Loucy (cell line): Measurements from ENCODE around the gene TENM3.

Source experiments
- H2AFZ ChIP-seq: fragments of 200-600 bp; sonication (generic); 2 replicates; pipeline ENCODE4 v1.6.0; 2016; ENCODE audit warnings: antibody characterized with exemption, mild to moderate bottlenecking, low read length, moderate library complexity
- H3F3A ChIP-seq: fragments of 200-600 bp; 2 replicates; pipeline ENCODE4 v1.6.0; 2016; ENCODE audit warnings: antibody characterized with exemption, low read depth, mild to moderate bottlenecking
- H3K27me3 ChIP-seq: fragments of 200-600 bp; sonication (generic); 2 replicates; pipeline ENCODE4 v1.6.1; 2014; ENCODE audit warnings: low read length, mild to moderate bottlenecking; ENCODE audit not compliant: insufficient read depth, poor library complexity, severe bottlenecking
- H3K36me3 ChIP-seq: fragments of 200-600 bp; sonication (generic); 2 replicates; pipeline ENCODE4 v1.6.1; 2016; ENCODE audit warnings: low read length; ENCODE audit not compliant: insufficient read depth
- H3K4me1 ChIP-seq: fragments of 200-600 bp; sonication (generic); 2 replicates; pipeline ENCODE4 v1.5.1; 2014; ENCODE audit warnings: low read length, mild to moderate bottlenecking; ENCODE audit not compliant: insufficient read depth, poor library complexity, severe bottlenecking
- H3K4me2 ChIP-seq: fragments of 200-600 bp; sonication (generic); 2 replicates; pipeline ENCODE4 v1.6.0; 2014; ENCODE audit warnings: antibody characterized with exemption, low read length, low read depth, mild to moderate bottlenecking; ENCODE audit not compliant: poor library complexity, severe bottlenecking
- H3K4me3 ChIP-seq: fragments of 200-600 bp; sonication (generic); 2 replicates; pipeline ENCODE4 v1.5.1; 2014; ENCODE audit warnings: low read length, mild to moderate bottlenecking, mixed read lengths; ENCODE audit not compliant: poor library complexity, severe bottlenecking
- H3K79me2 ChIP-seq: fragments of 200-600 bp; sonication (generic); 2 replicates; pipeline ENCODE4 v1.6.1; 2014; ENCODE audit warnings: low read length; ENCODE audit not compliant: insufficient read depth
- H3K9ac ChIP-seq: fragments of 200-600 bp; sonication (generic); 2 replicates; pipeline ENCODE4 v1.6.0; 2014; ENCODE audit warnings: mild to moderate bottlenecking, low read depth, low read length, moderate library complexity; ENCODE audit not compliant: poor library complexity, severe bottlenecking
- H3K9me2 ChIP-seq: fragments of 200-600 bp; sonication (generic); replicated peaks from 2 replicates; pipeline ENCODE4 v1.6.1; 2016; ENCODE audit warnings: low read depth, low read length, mixed read lengths
- H3K9me3 ChIP-seq: fragments of 200-600 bp; sonication (generic); 2 replicates; pipeline ENCODE4 v1.6.1; 2014; ENCODE audit warnings: mild to moderate bottlenecking, antibody characterized with exemption, low read length, low read depth; ENCODE audit not compliant: insufficient read depth
- H4K20me1 ChIP-seq: fragments of 200-600 bp; sonication (generic); 2 replicates; pipeline ENCODE4 v1.6.0; 2014; ENCODE audit warnings: antibody characterized with exemption, low read length, mild to moderate bottlenecking; ENCODE audit not compliant: insufficient read depth, poor library complexity, severe bottlenecking
- CTCF ChIP-seq: fragments of 200-600 bp; sonication (generic); conservative IDR thresholded peaks from 2 replicates; pipeline ENCODE4 v1.5.1; 2014; ENCODE audit warnings: mild to moderate bottlenecking, antibody characterized with exemption, low read length
- EZH2phosphoT487 ChIP-seq: fragments of 200-600 bp; IDR thresholded peaks from 2 replicates; pipeline ENCODE4 v1.6.1; 2018; ENCODE audit warnings: antibody characterized with exemption, mild to moderate bottlenecking, moderate library complexity, borderline replicate concordance

TENM3 gene

DNA sequence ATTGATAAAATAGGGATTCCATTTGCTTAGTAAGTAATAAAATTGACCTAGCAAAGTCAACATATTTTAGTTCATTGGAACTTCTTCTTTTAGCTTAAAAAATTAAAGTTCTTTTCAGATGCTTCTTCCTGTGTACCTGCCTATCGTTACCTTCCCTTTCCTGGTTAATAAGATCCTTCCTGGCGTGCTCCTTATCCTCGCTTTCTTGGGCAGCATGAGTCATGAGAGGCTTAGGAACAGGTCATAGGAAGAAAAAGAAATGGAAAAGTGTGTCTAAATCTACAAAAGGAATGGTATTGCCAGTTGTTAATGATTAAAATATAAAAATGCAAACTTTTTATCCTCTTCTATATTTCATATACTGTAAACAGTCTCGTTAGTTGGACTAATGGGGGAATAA lies 503.7 kb downstream of the TENM3 start:
- H3F3A ChIP-seq, result no peaks in the 10 kb centered on the region
- no peak overlapping the region for H3K4me2 ChIP-seq
- no peak overlapping the region for H3K4me3 ChIP-seq
- H3K4me1 ChIP-seq, result no peaks in the 10 kb centered on the region
- H3K27me3 ChIP-seq, result no peaks in the 10 kb centered on the region
- H3K79me2 ChIP-seq, result no peaks in the 10 kb centered on the region
- TF ChIP-seq CTCF (no peak), EZH2phosphoT487 (no peak)
- H3K9ac ChIP-seq, result no peak overlapping the region
- H3K9me3 ChIP-seq, result no peaks in the 10 kb centered on the region
- H3K36me3 ChIP-seq, result no peaks in the 10 kb centered on the region
- no peaks in the 10 kb centered on the region for H3K9me2 ChIP-seq
- H2AFZ ChIP-seq, result no peak overlapping the region
- no peaks in the 10 kb centered on the region for H4K20me1 ChIP-seq

DNA sequence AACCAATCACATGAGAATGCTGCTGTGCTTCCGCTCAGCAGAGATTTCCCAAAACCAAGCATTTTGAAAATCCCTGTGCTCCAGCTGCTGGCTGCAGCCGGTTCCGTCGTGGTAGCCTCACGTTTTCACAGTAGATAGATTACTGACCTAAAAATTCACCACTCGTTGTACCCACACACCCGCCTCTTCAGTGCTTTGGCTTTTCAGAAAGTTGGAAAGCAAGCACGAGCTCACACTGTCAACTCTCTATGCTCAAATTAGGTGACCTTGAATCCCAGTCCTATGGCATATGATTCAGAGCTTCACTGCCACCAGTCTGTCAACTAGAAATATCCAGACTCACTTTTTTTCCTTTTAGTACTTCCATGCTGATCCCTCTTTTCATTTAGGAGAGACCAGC lies 505.1 kb downstream of the TENM3 start:
- H3K36me3 ChIP-seq, result no peaks in the 10 kb centered on the region
- H3K9me3 ChIP-seq, result no peaks in the 10 kb centered on the region
- no peaks in the 10 kb centered on the region for H3K9me2 ChIP-seq
- no peaks in the 10 kb centered on the region for H4K20me1 ChIP-seq
- H3K4me2 ChIP-seq, result no peak overlapping the region
- no peak overlapping the region for H3K9ac ChIP-seq
- H3K79me2 ChIP-seq, result no peaks in the 10 kb centered on the region
- H3K4me1 ChIP-seq, result no peaks in the 10 kb centered on the region
- H3F3A ChIP-seq, result no peaks in the 10 kb centered on the region
- TF ChIP-seq EZH2phosphoT487 (no peak), CTCF (no peak)
- no peak overlapping the region for H2AFZ ChIP-seq
- H3K27me3 ChIP-seq, result no peaks in the 10 kb centered on the region
- H3K4me3 ChIP-seq, result no peak overlapping the region

GRCh38 chr4:182748949-182749348 lies 505.7 kb downstream of the TENM3 start:
- H3K4me3 ChIP-seq, result no peak overlapping the region
- no peaks in the 10 kb centered on the region for H3K79me2 ChIP-seq
- H3K9ac ChIP-seq, result no peak overlapping the region
- TF ChIP-seq EZH2phosphoT487 (no peak), CTCF (no peak)
- no peaks in the 10 kb centered on the region for H3K4me1 ChIP-seq
- H3F3A ChIP-seq, result no peaks in the 10 kb centered on the region
- H3K27me3 ChIP-seq, result no peaks in the 10 kb centered on the region
- H3K9me3 ChIP-seq, result no peaks in the 10 kb centered on the region
- H3K9me2 ChIP-seq, result no peaks in the 10 kb centered on the region
- no peaks in the 10 kb centered on the region for H4K20me1 ChIP-seq
- no peak overlapping the region for H2AFZ ChIP-seq
- no peak overlapping the region for H3K4me2 ChIP-seq
- no peaks in the 10 kb centered on the region for H3K36me3 ChIP-seq
